Stimulated activated CD4-positive, alpha-beta T cell treated with anti-CD3 and anti-CD28 coated beads, Interleukin-1b, Interleukin-23, amount 100 ng/mL, for 24 hours (primary cell): ENCODE results near the gene HABP4.

ENCODE experiments used
- DNase-seq, 4 experiments: peaks; one replicate each; pipeline ENCODE4 v3.0.0-alpha.2; 2020; ENCODE audit warnings: low read depth in 4 of 4, low spot score in 1 of 4

The HABP4 gene

GRCh38 chr9:96430377-96430776 lies 19.6 kb upstream of the HABP4 start:
- DNase-seq: no peak

- DNase-seq: no peak
Observed at GRCh38 chr9:96435345-96435744, 14.6 kb upstream of the HABP4 start.

- DNase-seq: no peak
Observed at GRCh38 chr9:96436063-96436455, 13.9 kb upstream of the HABP4 start.

GRCh38 chr9:96436456-96437126 lies 13.4 kb upstream of the HABP4 start:
- no peak for DNase-seq

GRCh38 chr9:96437454-96437853 lies 12.5 kb upstream of the HABP4 start:
- no peak for DNase-seq

GRCh38 chr9:96440671-96441199 lies 9.2 kb upstream of the HABP4 start:
- DNase-seq: no peak

GRCh38 chr9:96441798-96442445 lies 8.0 kb upstream of the HABP4 start:
- no peak for DNase-seq

GRCh38 chr9:96442491-96442890 lies 7.5 kb upstream of the HABP4 start:
- DNase-seq: no peak

- no peak for DNase-seq
Observed at GRCh38 chr9:96447406-96447805, 2.6 kb upstream of the HABP4 start.

- DNase-seq: no peak
Observed at GRCh38 chr9:96448546-96449170, 1.3 kb upstream of the HABP4 start.

GRCh38 chr9:96449523-96449844 lies 485 bp upstream of the HABP4 start:
- no peak for DNase-seq

GRCh38 chr9:96450613-96451528 lies 902 bp downstream of the HABP4 start:
- DNase-seq: no peak

- DNase-seq: no peak
Observed at GRCh38 chr9:96453625-96454024, 3.7 kb downstream of the HABP4 start.

- DNase-seq: no peak
Observed at GRCh38 chr9:96457266-96457665, 7.3 kb downstream of the HABP4 start.

GRCh38 chr9:96458226-96458625 lies 8.3 kb downstream of the HABP4 start:
- DNase-seq: no peak

- no peak for DNase-seq
Observed at GRCh38 chr9:96459268-96460007, 9.5 kb downstream of the HABP4 start.

- DNase-seq: no peak
Observed at GRCh38 chr9:96460470-96460869, 10.5 kb downstream of the HABP4 start.

- DNase-seq: no peak
Observed at GRCh38 chr9:96460882-96461281, 10.9 kb downstream of the HABP4 start.

GRCh38 chr9:96461336-96461735 lies 11.4 kb downstream of the HABP4 start:
- DNase-seq: no peak

- DNase-seq: no peak
Observed at GRCh38 chr9:96462541-96462940, 12.6 kb downstream of the HABP4 start.

GRCh38 chr9:96464426-96464825 lies 14.5 kb downstream of the HABP4 start:
- no peak for DNase-seq
